ENCODE results near the gene UBE2J1. TPM values are rescaled to one million over a fixed set of nuclear protein-coding genes. Genes with fewer than 3 reads are reported as not detected.

Gene UBE2J1, protein sequence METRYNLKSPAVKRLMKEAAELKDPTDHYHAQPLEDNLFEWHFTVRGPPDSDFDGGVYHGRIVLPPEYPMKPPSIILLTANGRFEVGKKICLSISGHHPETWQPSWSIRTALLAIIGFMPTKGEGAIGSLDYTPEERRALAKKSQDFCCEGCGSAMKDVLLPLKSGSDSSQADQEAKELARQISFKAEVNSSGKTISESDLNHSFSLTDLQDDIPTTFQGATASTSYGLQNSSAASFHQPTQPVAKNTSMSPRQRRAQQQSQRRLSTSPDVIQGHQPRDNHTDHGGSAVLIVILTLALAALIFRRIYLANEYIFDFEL
- 12.1 to 17.4 TPM (median 14.5 TPM) in 5 replicates for total RNA-seq (2022; extraction: Qiagen RNA extraction)

DNA sequence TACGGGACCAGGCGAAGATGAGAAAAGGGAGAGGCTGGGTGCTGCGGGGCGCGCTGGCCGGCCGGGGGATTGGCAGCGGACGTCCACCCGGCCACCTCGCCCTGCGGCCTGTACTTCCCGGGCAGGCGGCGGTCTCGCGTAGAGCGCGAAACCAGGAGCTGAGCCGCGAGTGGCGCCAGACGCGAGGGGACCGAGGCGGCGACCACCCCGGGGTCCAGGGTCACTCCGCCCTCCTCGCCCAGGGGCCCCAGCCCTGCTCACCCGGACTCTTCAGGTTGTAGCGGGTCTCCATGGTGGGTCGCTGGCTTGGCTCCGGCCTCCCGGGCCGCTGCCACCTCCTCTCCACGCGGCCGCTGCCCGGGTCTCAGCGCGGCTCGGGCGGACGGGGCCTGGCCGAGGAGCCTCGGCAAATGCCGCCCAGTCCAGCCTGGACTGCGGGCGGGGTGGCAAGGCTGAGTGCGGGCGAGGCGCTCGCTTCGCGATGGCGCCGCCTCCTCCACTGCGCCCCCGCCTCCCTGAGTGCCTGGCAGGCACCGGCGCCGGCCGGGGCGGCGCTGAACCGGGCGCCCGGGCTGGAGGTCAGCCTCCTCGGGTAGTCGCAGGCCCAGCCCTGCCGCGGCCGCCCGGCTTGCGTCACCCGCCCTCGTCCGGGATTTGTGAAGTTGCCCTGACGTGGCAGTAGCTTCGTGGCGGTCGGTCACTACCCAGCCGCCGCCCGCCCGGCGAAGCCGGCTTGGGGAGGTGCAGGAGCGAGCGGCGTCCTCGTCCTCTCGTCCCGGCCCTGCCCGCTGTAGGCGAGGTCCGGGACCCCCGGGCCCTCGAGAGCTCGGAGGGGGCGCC, at the start of gene UBE2J1:
Gene UBE2J1 (minus strand): TSS at position 445 of the 840 bp plus-strand sequence. CDS start 153 bp downstream, at position 292.

DNA sequence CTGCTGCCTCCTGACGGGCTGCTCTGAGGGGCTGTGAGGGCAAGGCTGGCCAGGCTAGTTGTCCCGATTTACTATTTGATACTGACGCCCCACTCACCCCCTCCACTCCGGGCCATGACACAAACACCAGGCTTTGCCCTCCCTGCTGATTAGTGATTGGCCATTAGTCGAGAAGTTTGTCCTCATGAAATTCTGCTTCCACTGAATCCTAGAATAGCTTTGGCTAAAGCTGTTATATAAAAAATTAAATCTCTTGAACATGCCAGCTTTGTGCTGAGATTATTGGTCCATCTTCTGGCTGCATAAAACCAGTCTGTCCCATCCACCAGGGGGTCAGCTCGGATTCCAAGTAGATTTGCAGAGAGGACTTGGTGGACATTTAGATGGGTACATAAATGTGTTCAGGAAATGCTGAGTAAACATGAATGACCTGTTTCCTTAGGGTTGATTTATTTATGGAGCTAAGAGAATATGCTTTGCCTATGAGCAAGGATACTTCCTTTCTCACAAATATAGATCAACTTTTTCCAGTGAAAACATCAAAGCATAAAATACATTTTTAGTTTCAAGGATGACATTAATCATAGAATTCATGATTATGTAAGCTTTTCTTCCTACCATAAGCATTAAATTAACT, 37.2 kb downstream of the UBE2J1 start, which contains the start of gene GABRR2:
Gene GABRR2 (minus strand): TSS at position 51 of the 637 bp plus-strand sequence. CDS start 134 bp downstream, outside the sequence.

Other genes with a start within 250 kb of the UBE2J1 start
- 1.3 to 2.2 TPM (median 1.7 TPM) in 5 replicates for gene SRSF12, start 234.7 kb downstream of the UBE2J1 start, total RNA-seq (2022; extraction: Qiagen RNA extraction)
- gene PM20D2, start 206.7 kb downstream of the UBE2J1 start, total RNA-seq (2022; extraction: Qiagen RNA extraction): 9.3 to 16.4 TPM (median 13.8 TPM) in 5 replicates
- gene GABRR1, start 135.4 kb downstream of the UBE2J1 start, total RNA-seq (2022; extraction: Qiagen RNA extraction): not detected in 5 replicates
- 0.06 to 0.09 TPM in 2 of 5 replicates, not detected in the others for gene GABRR2, start 37.4 kb downstream of the UBE2J1 start, total RNA-seq (2022; extraction: Qiagen RNA extraction)
- 3.5 to 4.8 TPM (median 4.6 TPM) in 5 replicates for gene RRAGD, start 59.6 kb upstream of the UBE2J1 start, total RNA-seq (2022; extraction: Qiagen RNA extraction)
- 1.5 to 2.4 TPM (median 1.8 TPM) in 5 replicates for gene ANKRD6, start 80.4 kb upstream of the UBE2J1 start, total RNA-seq (2022; extraction: Qiagen RNA extraction)